HG03342 (cell line): ENCODE results near the gene ZNF512.
"Not testable (repeated sequence)": the region's sequence is repeated elsewhere in the genome, so short reads cannot be mapped to it uniquely, and the experiment has no call there.

Experiments
- ATAC-seq: cut with Tn5 transposase; IDR thresholded peaks from one replicate; pipeline ENCODE4 v1.9.1; 2021; ENCODE audit warnings: mild to moderate bottlenecking, moderate library complexity; ENCODE audit not compliant: unreplicated experiment

Gene ZNF512

DNA sequence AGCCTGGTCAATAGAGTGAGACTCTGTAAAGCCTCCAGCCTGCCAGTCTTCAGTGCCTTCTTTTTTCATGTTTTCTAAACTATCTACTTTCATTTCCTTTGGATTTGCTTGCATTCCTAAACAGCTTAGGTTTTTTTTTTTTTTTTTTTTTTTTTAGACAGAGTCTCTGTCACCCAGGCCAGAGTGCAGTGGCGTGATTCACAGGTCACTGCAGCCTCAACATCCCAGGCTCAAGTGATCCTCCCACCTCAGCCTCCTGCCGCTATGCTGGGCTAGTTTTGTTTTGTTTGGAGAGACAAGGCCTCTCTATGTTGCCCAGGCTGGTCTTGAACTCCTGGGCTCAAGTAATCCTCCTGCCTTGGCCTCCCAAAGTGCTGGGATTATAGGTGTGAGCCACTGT, 47.4 kb downstream of the ZNF512 start:
- not testable (repeated sequence) for ATAC-seq

DNA sequence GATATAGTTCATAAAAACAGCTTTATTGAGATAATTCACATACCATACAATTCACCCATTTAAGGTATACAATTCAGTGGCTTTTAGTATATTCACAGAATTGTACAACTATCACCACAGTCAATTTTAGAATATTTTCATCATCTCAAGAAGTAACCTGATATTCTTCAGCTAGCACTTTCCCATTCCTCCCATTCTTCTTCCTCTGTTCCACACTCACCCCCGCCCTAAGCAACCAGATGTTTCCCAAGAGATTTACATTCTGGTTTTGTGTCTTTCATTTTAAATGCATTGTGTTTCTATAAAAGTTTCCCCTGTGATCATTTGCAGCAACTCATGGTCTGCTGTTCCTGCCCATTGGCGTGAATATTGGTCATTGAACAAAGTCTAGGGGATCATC, 51.4 kb downstream of the ZNF512 start:
- no peak for ATAC-seq

DNA sequence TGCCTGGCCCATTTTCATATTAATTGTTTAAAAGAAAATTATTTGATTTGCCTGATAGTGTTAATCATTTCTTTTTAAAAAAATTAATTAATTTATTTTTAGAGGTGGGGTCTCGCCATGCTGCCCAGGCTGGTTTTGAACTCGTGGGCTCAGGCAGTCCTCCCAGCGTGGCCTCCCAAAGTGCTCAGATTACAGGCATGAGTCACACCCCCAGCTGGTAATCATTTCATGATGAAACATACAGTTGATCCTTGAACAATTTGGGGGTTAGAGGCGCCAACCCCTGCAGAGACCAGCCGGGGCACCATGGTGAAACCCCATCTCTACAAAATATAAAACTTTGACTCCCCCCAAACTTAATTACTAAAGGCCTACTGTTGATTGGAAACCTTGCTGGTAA, 53.9 kb downstream of the ZNF512 start:
- no peak for ATAC-seq

DNA sequence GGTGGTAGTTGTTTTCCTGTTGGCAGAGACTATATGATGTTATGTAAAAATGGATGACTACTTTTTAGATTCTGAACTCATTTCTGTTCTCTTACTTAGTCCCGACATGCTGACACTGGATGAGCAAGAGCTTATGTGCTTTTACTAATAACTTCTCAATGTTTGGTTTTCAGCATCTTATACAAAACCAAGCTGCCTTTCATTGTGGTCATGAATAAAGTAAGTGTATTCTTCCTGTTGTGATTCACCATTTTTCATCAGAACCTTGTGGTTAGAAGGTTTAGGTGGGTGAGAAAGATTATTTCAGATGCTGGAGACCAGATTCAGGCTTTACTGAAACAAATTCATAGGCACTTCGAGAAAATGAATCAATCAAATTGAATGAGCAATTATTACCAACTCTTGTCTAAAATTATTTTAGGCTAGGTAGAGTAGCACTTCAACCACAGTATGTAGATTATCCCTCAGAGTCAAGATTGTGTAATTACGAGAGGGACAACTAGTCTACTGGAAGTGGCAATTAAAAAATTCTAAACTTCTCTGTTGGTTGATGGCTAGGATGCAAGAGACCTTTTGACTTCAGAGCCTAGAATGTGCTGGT, 55.3 kb downstream of the ZNF512 start:
- ATAC-seq: no peak

DNA sequence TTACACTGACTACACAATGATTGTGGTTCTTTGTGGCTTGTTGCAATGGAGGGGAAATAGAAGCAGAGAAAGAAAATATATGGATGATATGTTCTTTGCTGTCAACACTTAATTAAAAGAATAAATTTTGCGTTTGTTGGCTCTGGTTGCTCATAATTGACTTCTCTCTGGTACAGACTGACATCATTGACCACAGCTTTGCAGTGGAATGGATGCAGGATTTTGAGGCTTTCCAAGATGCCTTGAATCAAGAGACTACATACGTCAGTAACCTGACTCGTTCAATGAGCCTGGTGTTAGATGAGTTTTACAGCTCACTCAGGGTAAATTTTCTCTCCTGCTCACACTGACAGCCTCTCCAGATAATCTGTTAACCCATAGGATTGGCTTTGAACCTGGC, 55.9 kb downstream of the ZNF512 start:
- no peak for ATAC-seq

DNA sequence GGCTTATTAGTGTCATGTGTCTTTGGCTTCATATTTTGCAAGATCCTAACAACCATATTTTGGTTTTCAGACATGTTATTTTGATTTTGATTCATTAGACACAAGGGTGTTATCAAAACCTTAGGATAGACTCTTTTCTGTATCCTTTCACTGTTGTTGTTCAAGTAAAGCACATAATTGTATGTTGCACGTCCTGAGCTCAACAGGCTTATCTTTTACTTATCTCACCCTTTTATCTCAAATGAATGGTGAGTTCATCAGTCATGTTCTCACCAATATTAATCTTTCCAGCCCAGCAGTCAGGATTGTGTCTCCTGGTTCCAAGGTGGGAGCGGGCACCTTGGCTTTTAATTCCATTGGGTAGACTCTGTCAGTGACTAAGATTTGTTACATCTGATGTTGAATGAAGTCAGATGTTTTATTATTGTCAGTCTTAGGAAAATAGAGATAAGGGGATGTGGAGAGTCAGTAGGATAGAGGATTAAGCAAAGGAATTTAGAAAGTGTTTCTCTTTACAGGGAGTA, 57.9 kb downstream of the ZNF512 start:
- ATAC-seq: no peak

DNA sequence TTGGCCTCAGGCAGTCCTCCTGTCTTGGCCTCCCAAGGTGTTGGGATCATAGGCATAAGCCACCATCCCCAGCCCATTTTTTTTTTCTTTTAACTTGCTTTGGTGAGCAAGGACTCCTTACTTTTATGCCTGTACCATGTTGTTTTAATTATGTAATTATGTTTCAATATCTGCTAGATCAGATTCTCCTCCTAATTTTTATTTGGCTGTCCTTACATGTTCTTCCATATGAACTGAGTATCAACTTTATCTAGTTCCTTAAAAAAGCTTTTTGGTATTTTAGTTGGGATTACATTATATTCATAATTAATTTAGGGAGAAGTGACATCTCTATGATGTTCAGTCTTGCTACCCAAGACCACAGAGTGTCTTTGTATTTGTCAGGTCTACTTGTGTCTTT, 62.4 kb downstream of the ZNF512 start:
- no peak for ATAC-seq

DNA sequence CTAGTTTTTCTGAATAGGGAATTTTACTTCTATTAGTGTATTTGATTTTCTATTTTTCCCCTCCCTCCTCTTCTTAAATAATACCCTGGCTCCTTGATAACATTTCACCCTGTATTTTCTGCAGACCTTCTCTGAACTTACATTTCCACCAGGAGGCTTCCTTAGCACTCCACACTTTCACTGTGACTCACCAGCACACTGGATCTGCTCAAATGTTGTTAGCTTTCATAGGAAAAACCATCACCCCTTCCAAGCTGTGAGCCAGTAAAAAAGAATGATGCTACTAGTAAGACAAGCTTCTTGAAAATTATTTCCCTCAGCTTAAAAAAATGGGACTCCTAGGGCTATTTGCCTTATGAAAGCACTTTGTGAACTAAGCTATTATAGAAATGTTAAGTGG, 64.4 kb downstream of the ZNF512 start:
- ATAC-seq: no peak

DNA sequence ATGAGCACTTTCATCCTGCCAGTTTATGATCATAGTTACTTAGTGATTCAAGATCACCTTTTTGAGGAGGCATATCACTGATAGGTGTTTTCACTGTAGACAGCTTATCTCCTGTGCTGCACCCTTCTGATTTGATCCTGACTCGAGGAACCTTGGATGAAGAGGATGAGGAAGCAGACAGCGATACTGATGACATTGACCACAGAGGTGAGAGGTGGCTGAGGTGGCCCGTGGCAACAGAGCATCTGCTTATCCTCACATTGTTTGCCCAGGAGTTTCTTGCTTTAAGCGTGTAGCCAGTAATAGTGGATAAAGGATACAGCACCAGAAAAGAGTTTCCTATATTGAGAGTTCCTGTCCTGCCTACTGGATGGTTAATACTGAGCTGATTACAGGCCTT, 64.9 kb downstream of the ZNF512 start:
- no peak for ATAC-seq

DNA sequence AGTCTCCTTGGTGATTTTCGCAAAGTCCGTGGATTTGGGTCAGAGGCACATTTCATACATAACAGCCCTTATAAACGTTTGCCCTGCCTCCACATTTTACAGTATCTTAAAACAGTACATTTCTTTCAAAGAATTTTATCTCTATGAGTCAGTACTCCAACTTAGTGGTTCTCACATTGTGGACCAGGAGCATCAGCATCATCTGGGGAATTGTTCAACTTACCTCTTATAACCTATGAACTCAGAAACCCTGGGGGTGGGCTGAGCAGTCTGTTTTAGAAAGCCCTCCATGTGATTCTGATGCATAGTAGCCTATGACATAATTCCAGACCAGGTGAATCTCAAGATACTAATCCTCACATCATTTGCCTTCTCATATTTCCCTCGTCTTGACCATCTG, 68.2 kb downstream of the ZNF512 start:
- ATAC-seq: no peak

DNA sequence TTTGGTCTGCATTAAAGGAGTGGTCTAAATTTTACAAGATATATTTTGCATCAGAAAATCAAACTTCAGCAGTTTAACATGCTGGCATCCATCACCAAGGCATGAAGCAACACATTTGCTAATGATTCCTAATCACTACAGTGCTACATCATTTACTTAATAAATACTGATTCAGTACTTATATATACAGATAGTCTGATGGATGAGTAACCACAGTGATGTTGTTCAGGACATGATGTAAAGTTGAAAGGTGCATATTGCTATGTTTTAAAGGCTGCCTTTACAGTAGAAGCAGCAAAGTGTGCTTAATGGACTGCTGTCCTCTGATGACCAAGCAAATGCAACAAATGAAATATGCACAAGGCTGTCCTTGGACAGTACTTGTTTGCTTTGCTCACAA, 69.5 kb downstream of the ZNF512 start:
- no peak for ATAC-seq

DNA sequence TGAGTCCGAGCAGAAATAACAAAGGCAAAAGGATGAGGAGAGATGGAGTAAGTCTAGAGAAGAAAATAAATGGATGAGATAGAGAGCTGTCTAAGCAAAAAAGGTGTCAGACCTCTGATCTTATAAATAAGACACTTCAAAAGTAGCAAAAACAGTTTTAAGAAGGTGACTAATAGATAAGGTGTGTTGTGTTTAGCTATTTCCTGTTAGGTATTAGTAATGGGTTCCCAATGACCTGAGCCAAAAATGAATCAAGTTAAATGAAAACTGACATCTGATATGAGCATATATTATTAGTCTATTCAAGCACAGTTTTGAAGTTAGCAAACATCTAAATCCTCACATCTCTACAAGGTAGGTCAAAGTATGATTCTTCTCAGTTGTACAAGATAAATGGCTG, 69.9 kb downstream of the ZNF512 start:
- no peak for ATAC-seq

DNA sequence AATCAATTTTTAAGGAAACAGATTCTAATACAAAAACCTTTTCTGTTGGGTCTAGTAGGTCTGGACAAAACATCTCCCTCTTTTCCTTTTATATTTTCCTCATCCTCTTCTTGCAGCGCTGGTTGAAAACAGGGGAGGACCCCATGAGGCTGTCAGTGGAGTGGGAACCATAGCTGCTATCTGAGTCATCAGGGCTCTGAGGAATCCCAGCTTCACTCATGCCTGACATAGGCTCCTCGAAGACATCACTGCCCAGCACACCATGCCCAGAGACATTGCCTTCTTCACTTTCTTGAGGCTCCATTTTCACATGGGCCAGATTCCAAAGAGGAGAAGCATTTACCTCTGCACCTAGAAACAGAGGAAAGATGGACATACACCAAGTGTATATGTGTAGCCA, 70.6 kb downstream of the ZNF512 start:
- ATAC-seq: no peak

DNA sequence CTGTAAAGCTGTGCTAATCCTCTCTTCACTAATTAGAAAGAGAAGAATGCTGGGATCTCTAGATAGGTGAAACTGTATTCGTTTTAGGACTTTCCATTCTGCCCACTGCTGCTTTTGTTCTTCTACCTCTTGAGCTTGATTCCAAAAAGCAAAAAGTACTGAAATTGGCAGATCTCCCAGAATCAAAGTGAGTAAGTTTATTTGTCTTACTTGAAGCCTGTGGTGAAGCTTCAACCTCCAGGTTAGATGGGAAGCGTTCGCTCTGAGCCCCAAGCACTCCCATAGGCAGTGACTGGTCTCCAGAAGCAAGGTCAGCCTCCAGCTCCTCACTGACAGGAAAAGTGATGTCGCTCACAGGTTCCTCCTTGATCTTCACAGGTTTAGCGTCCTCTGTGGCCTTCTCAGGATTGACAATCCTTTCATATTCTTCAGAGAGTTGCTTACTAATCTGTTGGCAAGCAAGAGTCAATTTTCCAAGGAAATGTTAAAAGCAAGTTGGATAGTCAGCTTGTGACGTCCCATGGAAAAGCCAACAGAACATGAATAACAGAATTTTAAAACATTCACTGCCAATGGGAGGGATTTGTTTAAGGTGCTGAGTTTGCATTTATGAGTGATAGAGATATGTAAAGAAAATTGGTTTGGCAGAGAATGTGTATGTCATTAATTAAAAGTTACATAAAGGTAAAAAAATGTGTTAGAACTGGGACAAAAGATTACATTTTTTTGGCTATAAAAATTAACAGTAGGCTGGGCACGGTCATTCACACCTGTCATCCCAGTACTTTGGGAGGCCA, 72.5 kb downstream of the ZNF512 start:
- ATAC-seq: no peak

DNA sequence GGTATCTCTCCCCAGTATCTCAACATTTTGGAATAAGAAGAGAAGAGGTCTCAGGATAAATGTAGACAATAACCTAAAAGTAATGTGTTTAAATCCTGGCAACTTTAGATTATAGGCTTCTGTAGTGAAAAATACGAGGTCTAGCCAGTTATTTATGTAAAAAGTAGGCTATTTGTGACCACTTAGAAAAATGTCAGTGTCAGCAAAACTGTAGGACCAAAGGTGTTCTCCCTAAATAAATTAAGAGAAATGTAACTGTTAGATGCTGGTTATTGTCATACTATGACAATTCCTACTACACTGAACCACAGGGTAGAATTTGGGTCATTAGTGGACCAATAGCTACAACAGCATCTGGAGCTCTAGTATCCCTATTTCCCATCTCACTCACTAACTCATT, 78.5 kb downstream of the ZNF512 start:
- no peak for ATAC-seq

DNA sequence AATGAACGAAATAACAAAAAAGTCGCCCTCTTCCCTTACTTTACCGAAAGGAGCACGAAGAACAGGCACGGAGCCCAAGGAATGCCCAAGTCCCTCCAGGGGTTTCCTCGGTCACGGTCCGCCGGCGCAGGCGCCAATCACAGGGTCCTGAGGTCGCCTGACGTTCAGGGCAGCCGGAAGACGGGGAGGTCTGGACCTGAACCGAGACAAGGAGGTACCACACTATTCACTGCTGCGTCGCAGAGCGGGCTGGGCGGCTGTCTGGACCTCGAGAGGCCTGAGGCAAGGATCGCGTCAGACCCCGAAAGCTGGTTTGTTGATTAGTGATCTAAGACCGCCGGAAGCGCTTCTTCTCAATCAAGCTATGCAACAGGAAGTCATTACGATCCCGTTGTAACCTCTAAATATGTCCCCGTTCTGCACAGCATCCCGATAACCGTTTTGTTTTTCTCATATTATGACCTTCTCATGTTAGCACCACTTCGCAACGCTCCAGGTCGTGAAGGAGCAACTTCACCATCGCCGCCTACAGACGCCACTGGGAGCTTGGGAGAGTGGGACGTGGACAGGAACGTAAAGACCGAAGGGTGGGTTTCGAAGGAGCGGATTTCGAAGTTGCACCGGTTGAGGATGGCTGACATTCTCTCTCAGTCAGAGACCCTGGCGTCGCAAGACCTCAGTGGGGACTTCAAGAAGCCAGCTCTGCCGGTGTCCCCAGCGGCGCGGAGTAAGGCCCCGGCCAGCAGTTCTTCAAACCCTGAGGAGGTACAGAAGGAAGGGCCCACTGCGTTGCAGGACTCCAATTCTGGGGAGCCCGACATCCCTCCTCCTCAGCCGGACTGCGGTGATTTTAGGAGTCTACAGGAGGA, 80.7 kb downstream of the ZNF512 start, which contains the start of the genes SLC4A1AP and SUPT7L:
Gene SLC4A1AP, plus strand, starts transcription at position 605 of the 869 bp plus-strand sequence. Its CDS starts 26 bp downstream, at position 631.
Gene SUPT7L, minus strand, starts transcription at position 330 of the 869 bp plus-strand sequence. CDS start 1,422 bp downstream, outside the sequence.
- ATAC-seq: peak; percentile 74

DNA sequence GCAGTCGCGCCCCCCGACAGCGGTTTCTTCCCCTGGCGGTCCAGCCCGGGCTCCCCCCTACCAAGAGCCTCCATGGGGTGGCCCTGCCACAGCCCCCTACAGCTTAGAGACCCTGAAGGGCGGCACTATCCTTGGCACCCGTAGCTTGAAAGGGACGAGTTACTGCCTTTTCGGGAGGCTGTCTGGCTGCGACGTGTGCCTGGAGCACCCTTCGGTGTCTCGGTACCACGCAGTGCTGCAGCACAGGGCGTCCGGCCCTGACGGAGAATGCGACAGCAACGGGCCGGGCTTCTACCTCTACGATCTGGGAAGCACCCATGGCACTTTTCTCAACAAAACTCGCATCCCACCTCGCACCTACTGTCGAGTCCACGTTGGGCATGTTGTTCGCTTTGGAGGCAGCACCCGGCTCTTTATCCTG, 81.3 kb downstream of the ZNF512 start:
- no peak for ATAC-seq

DNA sequence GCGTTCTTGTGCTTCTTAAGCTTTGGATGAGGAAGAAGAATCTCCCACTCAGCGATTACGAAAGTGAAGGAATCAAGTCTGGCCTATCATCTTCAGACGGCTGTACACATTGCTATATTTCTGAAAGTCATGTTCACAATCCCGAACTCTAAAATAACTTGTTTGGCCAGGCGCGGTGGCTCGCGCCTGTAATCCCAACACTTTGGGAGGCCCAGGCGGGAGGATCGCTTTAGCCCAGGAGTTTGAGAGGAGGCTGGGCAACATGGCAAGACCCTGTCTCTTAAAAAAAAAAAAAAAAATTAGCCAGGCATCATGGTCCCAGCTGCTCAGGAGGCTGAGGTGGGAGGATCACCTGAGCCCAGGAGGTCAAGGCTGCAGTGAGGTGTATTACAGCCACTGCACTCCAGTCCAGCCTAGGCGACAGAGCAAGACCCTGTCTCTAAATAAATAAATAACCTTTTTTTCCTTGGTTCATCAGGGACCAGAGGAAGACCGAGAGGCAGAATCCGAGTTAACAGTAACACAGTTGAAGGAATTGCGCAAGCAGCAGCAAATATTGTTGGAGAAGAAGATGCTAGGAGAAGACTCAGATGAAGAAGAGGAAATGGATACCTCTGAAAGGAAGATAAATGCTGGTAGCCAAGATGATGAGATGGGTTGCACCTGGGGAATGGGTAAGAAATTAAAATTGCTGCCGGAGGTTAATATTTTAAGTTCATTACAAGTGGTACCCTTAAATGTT, 82.0 kb downstream of the ZNF512 start:
- no peak for ATAC-seq

DNA sequence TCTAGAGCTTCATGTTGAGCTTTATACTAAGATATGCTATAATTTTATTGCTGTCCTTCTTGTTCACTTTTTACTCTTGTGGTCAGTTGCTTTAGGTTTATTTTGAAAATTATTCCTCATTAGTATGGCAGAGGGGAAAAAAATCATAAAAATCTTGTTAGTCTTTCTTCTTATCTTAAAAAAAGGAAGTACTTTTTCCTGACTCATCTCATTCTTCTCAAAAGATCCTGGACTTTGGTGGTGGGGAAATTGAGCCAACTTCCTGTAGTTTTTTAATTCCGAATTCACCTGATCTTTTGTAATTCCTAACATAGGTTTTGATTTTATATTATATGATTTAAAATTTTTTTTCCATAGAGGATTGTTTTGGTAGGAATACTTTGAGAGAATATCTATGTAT, 84.6 kb downstream of the ZNF512 start:
- no peak for ATAC-seq

DNA sequence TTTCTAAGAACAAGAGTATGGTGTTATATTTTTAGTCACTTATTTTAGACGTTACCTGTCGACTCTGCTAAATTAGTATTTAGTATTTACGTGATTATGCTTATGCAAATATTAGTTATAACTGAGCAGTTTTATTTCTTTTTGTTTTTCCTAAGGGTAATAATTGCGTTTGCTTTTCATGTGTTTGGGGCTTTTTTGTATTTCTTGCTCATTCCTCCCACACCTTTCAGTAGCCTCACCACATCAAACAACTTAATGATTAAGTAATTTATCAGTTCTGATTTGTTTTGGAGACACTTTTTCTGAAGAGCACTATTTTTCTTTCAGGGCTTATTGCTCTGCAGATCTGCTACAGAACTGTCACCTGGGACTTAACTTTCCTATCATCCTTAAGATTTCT, 88.4 kb downstream of the ZNF512 start:
- no peak for ATAC-seq
